HG02943 (cell line): ENCODE data around the gene SOX1.

Experiments
- ATAC-seq: cut with Tn5 transposase; IDR thresholded peaks from one replicate; pipeline ENCODE4 v1.9.1; 2021; ENCODE audit warnings: mild to moderate bottlenecking, low read depth, moderate library complexity; ENCODE audit not compliant: unreplicated experiment

Gene SOX1

DNA sequence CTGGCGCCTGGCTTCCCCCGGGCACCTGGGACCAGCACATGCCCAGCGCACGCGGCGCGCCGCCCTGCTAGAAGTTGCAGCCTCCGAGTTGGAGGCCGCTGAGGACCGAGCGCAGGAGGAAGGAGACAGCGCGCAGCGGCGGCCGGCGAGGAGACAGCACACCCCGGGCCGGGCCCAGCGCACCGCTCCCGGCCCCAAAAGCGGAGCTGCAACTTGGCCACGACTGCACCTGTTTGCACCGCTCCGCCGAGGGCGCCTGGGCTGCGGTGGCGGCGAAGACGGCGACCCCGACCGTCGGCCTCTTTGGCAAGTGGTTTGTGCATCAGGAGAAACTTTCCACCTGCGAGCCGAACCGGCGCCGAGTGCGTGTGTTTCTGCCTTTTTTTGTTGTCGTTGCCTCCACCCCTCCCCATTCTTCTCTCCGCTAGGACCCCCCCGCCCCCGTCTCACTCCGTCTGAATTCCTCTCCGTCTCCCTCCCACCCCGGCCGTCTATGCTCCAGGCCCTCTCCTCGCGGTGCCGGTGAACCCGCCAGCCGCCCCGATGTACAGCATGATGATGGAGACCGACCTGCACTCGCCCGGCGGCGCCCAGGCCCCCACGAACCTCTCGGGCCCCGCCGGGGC lies at the start of gene SOX1:
Gene SOX1, plus strand, starts transcription at position 34 of the 626 bp plus-strand sequence. Its CDS starts 510 bp downstream, at position 544.
- ATAC-seq, result no peak

DNA sequence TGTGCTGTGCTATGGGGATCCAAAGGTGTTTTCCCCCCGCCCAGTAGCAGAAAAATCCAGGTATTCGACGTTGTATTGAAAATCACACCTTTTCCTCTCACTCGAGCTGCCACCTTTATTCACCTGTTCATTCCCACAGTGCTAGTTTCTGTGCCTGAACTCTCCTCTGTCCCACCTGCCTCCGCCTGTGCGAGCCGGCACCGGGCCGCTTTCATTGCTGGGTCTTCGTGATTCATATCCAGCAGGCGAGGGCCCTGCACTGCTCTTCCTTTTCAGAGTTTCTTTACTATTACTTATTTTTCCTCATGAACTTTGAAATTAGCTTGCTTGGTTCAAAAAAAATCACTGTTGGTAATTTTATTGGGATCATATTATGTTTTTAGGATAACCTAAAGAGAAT lies 42.4 kb upstream of the SOX1 start:
- no peak for ATAC-seq

DNA sequence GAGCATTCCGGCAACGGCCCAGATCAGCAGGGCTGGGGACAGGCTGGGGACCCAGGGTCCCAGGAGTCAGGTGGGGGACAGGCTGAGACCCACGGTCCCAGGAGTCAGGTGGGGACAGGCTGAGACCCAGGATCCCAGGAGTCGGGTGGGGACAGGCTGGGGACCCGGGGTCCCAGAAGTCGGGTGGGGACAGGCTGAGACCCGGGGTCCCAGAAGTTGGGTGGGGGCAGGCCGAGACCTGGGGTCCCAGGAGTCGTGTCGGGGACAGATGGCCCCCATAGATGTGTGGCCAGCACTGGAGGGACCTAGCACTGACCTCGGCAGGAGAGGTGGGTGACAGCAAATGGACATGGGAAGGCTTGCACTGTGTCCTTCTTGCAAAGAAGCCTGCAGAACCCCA lies 39.7 kb upstream of the SOX1 start:
- no peak for ATAC-seq

DNA sequence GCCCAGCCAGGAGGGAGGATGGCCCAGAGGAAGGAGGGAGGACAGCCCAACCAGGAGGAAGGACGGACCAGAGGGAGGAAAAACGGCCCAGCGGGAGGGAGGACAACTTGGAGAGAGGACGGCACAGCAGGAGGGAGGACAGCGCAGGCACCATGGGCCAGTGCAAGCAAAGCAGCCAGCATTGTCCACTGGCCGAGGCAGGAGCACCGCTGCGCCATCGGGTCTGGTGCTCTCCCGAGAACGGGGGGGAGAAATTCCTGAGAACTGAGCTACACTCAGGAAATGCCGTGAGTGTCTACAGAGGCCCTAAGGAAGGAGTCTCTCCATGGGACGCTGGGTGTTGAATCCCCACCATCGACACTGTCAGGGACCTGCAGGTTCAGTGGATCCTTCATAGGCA lies 38.5 kb upstream of the SOX1 start:
- ATAC-seq, result no peak

DNA sequence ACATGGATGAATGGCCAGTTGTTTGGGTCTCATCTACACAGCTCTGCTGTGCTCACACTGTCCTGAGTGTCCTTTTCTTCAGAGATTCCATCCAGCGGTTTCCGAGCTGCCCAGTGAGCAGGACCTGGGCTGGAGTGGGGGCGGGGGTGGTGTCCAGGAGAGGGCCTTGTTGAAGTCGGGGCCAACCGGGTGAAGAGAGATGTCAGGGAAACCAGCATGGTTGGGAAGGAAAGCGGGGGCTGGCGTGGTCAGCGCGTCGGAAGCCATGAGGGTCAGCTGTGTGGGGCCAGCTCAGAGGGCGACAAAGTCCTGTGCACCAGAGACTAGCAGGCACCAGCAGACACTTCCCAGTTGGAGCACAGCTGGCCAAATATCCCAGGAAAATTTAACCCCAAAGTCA lies 37.8 kb upstream of the SOX1 start:
- no peak for ATAC-seq

DNA sequence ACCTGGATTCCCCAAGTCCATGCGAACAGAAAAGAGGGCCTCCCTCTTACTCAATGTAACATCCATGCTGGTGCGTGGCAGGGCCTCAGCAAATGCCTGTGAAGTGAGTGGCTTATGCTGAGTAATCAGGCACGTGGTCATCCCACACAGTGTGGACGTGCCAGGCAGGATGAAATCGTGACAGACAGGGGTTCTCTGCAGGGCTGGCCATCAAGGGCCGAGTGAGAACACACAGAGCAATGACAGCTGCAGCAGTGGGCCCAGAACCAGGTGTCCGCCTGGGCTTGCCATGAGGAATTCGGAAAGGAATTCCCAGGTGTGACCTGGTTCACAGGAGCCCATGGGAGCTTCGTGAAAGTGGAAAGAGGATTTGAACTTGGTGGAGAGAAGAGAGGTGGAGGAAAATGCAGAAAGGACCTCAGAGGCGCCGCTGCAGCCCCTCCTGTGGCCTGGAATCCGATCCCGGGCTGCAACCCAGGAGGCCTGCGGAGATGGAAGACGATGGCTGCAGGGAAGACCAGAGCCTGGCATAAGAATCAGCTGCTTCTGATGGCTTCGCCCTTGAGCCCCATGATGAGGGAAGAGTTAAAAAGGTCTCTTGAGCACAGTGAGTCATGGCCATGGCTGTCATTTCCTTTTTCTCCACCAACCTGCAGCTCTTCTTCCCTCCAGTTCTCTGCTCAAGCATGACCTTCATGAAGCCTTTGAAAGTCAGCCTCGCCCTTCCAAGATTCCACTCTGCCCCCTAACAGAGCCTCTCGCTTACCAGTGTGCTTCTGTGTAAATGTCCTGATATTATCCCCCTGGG lies 34.6 kb upstream of the SOX1 start:
- ATAC-seq, result no peak

DNA sequence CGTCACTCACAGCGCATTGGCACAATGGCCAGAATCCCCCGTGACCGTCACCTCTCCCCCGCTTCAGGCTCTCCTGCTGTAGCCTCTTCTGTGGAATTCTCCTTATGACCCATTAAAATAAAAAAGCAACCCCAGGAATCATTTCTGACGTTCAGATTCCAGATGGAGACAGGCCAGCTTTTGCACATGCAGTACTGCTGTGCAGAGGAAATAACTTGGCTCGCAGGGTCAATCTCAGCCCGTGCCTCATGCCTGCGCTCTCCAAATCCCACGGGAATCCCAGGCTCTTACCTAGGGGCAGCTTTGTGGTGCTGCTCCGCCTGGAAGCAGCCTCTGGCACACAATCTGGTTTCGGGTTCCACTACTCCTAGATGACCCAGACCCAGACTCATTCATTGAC lies 32.7 kb upstream of the SOX1 start:
- ATAC-seq, result no peak

DNA sequence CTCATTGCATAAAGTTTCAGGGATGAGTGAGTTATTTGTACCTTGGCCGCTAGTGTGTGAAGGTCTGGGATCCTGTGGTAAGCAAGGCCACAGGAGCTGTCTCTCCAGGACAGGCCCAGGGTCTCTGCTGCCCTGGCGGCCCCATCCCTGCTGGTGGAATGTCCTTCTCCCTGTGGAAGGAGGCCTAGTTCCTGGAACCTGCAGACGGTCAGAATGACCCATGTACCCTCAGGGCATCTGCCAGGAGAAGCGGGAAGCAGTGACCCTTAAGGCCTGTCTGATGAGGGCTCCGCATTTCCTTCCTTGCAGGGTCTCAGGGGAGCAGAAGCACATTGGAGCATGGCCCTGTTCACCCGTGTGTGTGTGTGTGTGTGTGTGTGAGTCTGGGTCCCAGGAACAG lies 32.1 kb upstream of the SOX1 start:
- no peak for ATAC-seq

DNA sequence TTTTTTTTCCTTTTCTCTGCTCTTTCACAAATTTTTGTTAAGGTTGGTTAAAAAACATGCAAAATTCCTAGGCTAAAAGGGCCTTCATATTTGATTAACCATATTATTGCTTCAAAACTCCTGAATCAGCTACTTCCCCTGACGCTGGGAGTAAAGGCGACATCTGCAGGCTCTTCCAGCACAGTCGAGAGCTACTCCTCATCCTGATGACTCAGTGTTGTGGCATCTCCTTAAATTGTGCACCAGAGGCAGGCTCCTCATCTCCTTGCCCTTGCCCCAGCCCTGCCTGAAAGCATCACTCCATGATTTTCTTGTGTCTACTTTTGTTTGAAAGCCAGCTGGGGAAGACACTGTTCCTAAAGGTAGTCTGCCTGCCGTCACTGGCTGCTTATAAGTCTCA lies 24.5 kb upstream of the SOX1 start:
- no peak for ATAC-seq

DNA sequence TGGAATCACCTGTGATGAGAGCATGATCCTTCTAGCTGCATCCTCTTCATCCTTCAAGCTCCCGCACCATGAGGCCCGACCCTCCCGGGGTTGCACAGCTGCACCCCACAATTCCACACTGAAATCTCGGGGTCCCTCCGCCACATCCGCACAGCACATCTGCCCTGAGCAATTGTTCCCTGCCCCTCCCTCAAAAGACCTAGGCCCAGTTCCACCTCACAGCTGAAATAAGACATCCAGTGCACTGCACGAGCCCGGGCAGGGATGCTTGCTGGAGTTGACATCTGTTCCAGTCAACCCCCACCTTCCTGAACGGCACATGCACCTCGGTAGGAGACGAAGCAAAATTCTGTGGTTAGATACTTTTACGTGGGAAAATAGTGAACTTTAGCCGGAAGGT lies 14.7 kb upstream of the SOX1 start:
- ATAC-seq, result no peak

DNA sequence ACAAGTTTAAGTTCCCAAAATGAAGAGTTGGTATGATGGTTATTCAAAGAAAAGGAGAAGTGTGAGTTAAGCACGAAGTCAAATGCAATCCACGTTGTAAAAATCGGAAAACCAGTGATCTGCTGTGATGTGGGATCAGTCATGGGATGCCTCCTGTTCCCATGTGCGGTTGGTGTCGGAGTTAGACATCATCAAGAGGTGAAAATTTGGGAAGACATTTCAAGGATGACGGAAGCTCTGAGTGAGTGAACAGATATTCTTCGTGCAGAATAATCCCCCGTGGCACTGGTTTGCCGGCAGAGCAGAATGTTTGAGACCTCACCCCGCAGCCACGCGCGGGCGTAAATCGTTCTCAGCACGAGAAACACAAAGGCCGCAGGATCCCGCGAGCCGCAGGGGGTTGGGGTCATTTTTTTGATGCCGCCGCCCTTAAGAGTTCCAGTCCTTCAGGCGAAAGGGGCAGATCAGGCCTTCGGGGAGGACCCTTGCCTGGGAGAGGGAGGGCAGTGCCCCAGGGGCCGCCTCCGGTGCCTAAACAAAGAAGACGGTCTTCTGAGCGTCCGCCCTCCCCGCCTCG lies 13.7 kb upstream of the SOX1 start:
- ATAC-seq, result no peak

DNA sequence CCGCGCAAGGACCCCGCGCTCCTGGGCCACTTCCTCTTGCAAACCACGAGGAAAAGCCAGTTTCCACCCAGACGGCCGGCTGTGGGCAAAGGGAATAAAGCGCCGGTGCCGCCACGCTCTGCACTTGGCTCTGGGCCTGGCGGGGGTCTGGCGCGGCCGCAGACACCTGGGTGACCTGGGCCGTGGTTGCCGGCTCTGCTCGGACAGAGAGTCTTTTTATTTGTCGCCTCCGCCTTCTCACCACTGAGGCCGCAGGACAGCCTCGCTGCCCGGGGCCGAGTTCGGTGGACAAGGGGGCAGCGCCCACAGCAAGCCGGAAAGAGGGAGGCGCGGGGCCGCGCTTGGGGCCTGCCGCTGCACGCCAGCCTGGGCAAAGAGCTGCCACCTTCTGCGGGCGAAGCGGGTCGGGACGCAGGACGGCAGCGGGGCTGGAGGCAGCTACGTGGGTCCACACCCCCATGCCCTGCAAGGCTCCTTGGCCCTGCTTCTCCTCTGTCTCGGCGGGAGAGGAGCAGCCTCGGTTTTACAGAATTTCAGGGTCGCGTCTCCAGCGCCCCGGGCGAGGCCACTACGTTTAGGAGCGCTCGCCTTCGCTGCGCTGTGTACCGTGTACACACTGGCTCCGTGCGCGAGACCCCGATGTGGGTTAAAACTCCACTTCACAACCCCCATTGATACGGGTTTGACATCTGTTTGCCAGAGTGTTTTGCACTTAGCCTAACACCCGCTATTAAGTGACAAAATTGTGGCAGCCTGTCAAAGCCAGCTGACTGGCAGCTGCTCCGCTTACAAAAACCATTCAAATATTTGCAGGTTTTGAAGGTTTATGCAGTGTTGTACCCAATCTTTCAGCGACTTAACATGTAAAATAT lies 13.0 kb upstream of the SOX1 start:
- no peak for ATAC-seq

DNA sequence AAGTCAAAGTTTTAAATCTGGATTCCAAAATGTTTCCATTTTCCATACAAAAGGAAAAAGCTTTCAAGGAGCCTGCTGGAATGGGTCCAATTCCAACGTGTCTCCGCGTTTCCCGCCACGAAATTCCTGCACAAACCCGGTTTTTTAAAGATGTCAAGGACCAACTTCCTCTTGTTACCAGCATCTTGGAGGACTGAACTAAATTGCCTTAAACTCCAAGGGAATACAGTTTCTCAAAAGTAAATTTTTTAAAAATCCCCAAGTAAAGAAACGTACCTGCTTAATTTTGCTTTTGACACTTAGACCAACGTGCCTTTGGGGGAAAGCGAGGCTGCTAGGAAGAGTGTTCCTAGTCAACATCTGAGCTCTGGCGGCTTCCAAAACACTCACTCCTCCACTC lies 12.3 kb upstream of the SOX1 start:
- ATAC-seq, result no peak

DNA sequence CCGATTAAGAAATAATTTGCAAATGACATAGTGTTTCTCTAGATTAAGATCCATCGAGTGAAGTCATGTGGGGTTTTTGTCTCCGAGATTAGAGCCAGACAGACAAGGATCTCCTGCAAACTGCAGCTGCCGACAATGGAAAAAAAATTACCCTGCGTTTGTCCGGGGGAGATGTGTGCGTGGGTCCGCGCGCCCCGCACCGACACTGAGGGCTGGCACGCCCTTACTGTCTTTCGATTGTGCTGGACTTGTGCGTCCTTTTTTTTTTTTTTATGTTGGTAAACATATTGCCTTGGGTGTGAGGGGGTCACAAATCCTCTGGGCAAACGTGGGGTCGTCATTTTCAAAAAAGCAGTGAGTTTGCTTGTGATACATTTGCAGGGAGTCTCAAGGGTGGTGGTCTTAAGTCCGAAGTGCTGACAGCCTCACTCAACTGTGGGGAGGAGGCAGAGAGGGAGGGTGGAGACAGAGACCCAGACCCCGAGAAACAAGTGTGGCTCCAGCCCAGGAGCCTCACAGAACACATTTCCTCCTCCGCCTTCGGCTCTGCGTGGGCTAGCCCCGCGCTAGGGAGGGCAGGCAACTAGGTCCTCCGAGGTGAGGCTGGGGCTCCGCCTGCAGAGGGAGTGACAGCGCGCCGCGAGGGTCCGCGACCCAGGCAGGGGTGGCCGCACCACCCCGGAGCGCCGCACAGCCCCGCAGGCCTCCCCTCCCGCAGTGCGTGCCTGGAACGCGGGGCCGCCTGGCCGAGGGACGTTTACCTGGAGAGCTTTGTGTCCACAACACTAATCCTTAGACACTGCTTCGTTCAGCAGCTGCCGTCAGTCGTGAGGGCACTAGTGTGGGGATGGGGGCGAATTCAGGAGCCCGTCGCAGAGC lies 11.7 kb upstream of the SOX1 start:
- ATAC-seq, result no peak

DNA sequence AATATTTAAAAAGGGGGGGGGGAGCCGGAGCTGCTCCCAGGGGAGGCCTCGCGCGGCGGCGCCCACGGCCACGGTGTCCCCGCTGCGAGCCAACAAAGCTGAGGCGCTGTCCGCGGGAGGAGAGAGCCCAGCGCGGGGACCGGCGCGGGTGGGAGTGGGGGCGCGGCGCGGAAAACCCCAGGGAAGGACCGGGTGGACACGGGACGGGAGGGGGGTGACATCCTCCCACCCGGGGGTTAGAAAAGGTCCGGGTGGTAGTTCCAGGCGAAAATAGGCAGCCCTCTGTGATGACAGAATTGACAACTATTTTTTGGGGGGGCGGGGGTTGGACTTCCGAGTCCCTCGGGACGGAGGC lies 11.1 kb upstream of the SOX1 start:
- ATAC-seq, result no peak

DNA sequence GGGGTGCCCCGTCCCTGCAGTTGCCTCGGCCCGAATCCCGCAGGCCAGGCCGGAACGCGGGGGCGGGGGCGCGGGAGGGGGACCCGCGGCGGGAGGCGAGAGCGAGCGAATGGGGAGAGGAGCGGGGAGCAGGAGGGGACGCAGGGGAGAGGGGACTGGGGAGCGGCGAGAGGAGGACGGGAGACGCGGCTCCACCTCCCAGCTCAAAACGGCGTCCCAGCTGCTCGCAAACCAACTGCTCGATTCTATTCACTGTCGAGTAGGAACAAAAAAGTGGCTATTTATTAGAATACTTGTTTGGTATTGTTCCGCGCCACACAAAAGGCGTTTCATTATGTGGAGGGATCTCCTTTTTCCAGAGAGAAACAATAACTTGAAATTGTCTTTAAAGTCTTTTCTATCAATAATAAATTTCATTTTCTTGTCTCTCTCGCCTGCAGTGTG lies 10.6 kb upstream of the SOX1 start:
- no peak for ATAC-seq

DNA sequence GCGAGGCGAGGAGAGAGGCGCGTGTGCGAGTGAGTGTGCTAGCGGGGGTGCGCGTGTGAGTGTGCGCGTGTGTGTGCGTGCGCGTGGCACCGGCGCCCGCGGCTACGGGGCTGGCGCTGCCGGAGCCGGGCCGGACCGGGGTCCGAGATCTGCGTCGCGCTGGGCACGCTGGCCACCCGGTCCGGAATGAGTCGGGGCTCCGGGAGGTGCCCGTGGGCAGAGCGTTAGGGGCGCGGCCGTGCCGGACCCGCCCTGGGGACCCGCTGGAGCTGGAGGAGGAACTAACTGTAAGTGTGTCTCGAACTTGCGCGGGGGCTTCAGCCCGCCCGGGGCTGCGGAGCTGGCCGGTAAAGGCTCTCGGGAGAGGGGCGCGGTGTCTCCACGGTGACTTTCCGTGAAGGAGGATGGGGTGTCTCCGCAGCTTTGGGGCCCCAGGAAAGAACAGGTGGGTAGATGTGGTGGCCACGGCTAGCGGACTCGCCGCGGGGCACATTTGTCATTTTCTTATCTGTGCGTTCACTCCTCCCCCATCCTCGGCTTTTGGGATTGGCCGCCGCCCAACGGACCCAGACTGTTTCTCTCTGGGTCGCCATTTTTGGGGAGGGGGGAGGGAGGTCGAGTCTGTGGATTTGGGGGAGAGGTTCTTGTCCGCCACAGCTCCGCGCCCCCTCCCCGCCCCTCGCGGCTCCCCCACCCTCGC lies 10.1 kb upstream of the SOX1 start:
- no peak for ATAC-seq

DNA sequence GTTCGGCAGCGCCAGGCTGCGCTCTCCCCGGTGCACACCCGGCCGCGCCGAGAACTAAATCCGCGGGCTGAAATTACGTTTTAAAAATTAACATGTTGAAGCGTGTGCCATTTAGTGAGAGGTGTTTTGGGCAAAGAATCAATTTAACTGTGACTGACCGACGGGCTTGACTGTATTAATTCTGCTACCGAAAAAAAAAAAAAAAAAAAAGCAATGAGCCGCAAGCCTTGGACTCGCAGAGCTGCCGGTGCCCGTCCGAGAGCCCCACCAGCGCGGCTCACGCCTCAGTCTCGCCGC lies 9.6 kb upstream of the SOX1 start:
- ATAC-seq, result no peak

DNA sequence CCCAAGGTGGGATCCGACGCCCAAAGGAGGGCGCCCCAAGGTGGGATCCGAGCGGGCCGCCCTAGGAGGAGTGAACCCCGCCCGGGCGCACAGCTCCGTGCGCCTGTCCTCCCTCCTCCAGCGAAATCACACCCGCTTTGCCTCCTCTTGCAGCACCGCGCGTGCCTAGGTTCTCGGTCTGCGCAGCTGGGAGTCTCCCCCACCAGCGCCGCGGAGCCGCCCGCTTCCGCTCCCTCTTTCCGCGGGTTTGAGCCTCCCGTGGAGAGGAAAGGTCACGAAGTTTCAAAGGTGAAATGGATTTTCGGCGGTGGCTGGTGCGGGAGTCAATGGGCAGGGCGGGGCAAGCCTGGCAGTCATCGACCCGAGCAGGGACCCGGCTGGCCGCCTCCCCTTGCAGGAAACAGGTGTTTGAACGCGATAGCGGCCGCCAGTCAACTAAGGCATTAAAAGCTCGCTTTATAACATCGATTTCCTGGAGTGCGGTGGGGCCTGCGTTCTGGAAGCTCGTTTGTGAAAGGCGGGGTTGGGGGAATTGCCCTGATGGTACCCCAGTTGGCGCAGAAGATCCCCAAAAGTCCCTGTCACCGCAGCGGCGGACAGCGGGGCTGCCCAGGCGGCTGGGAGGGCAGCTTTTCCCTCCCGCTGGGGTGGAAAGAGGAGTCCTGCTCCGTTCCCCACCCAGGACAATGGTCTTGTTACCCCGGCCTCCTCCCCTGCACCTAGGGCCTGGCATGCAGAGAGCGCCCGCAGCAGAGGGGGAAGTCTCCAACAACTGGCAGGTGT lies 9.0 kb upstream of the SOX1 start:
- no peak for ATAC-seq
